Activated CD8-positive, alpha-beta T cell treated with anti-CD3 and anti-CD28 coated beads, Interleukin-2, amount 10 ng/mL, durations not matched to agents 7 days and 5 days (primary cell): ENCODE results near the gene ZNF609. TPM values are rescaled to one million over a fixed set of nuclear protein-coding genes. Genes with fewer than 3 reads are reported as not detected.
A peak's percentile ranks its signal among the peaks of the same experiment; 100 is the strongest.

Source experiments
- ATAC-seq: fragments of 150-1000 bp; cut with Tn5 transposase; one replicate; pipeline ENCODE4 v1.10.0; 2021; ENCODE audit warnings: moderate library complexity
- CTCF ChIA-PET: fragments of 350-600 bp; sonication (Branson Sonifier 250); formaldehyde crosslinking; loops from one replicate; lab custom pipeline; 2021; ENCODE audit warnings: antibody characterized with exemption; lab: Charles Lee
- POLR2A ChIA-PET: fragments of 350-600 bp; sonication (Branson Sonifier 250); formaldehyde crosslinking; loops from one replicate; lab custom pipeline; 2021; ENCODE audit warnings: antibody characterized with exemption; lab: Charles Lee
- DNase-seq: peaks from one replicate; pipeline ENCODE4 v3.0.0-alpha.2; 2020
- H3K27ac Mint-ChIP-seq: one replicate; pipeline ENCODE4 v1.8.0; 2021; ENCODE audit warnings: mild to moderate bottlenecking, mixed read lengths
- H3K27me3 Mint-ChIP-seq: one replicate; pipeline ENCODE4 v1.8.0; 2021; ENCODE audit warnings: low read depth, mixed read lengths
- H3K36me3 Mint-ChIP-seq: one replicate; pipeline ENCODE4 v1.8.0; 2021; ENCODE audit warnings: low read depth, mixed read lengths
- H3K4me1 Mint-ChIP-seq: one replicate; pipeline ENCODE4 v1.8.0; 2021; ENCODE audit warnings: low read depth, mixed read lengths
- H3K4me3 Mint-ChIP-seq: one replicate; pipeline ENCODE4 v1.8.0; 2021; ENCODE audit warnings: mild to moderate bottlenecking, mixed read lengths
- H3K9me3 Mint-ChIP-seq: one replicate; pipeline ENCODE4 v1.8.0; 2022; ENCODE audit warnings: mixed read lengths; ENCODE audit not compliant: insufficient read depth
- total RNA-seq, 2 experiments: library from RNA; stranded (reverse); gene quantifications; one replicate each; pipeline ENCODE4 v1.2.3, GENCODE V29; 2021

The ZNF609 gene
- total RNA-seq, 2 experiments from 2014 or later, result 39.9 to 40.5 TPM

DNA sequence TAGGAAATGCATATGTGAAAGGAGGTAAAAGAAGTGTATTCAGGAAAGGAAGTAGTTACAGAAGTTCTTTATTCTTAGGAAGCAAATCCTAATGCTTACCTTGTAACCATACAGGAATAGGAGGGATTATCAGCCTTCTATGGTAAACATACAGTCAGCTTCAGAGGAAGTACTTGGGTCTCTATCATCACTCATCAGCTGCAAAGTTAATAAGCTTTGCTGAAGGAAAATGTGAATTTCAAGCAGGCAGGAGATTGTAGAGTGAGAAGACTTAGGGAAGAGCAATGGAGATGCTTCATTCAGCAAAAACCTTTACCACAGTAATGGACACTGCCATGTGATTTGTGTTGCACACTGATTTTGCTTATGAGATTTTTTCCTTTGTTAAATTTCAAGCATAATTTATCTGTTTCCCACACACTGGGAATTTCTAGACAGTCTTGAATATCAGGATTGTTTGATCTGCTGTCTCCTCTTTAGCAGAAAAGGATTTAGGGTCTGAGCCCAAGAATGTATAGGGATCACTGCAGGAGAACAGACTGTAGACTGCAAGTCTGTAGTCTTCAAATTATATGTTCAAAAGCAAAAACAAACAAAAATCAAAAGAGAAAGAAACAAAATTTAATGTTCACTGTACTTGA, 150.8 kb downstream of the ZNF609 start:
- H3K9me3 Mint-ChIP-seq, result no peaks in the 10 kb centered on the region
- H3K4me1 Mint-ChIP-seq, result peaks cover 27% of the 10 kb centered on the region
- POLR2A ChIA-PET, result no interaction called here
- no peak for DNase-seq
- CTCF ChIA-PET, result interaction anchor here (1.0 kb wide), 1 partner anchor 42 kb away, joined by 4 read pairs; no protein-coding TSS in a partner anchor
- H3K27me3 Mint-ChIP-seq, result no peaks in the 10 kb centered on the region
- H3K36me3 Mint-ChIP-seq, result peaks cover 3% of the 10 kb centered on the region
- H3K27ac Mint-ChIP-seq, result peak overlapping the region; percentile 14
- ATAC-seq, result no peak
- H3K4me3 Mint-ChIP-seq, result no peak overlapping the region

DNA sequence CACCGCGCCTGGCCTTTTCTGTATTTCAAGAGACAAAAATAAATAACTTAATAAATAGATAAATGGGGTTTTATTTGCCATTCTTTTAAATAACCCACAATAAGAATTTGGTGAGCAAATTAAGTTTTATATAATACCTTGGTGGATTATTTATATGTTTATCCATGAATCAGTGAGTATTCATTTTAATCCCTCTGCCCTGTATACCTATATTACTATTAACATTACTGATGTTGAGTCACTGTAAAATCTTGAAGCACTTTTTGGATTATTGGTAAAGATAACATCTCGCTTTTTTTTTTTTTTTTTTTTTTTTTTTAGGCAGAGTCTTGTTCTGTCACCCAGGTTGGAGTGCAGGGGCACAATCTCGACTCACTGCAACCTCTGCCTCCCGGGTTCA, 154.1 kb downstream of the ZNF609 start:
- Mint-ChIP-seq H3K27ac (no peak overlapping the region), H3K36me3 (peaks cover 3% of the 10 kb centered on the region), H3K4me3 (no peak overlapping the region), H3K9me3 (no peaks in the 10 kb centered on the region), H3K4me1 (peaks cover 44% of the 10 kb centered on the region), H3K27me3 (no peaks in the 10 kb centered on the region)
- ChIA-PET CTCF (interaction anchor here (0.9 kb wide), 1 partner anchor 187 kb away, joined by 3 read pairs; no protein-coding TSS in a partner anchor), POLR2A (no interaction called here)
- DNase-seq (no peak), ATAC-seq (no peak)

DNA sequence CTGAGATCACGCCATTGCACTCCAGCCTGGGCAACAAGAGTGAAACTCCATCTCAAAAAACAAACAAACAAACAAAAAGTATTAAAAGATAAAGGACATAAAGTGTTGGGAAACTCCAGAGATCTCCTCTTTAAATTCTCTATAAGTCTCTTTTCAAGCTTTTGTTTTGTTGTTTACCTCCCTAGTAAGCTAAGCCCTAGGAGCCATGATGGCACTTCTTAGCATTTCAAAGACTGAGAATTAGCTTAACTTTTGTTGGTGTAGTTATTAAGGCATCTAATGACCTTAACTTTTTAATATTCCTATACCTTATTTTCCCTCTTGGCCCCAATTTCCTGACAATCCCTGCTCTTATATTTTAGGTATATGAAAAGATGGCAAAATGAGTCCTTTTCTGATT, 157.3 kb downstream of the ZNF609 start:
- POLR2A ChIA-PET, result interaction anchor here (0.6 kb wide), 1 partner anchor 27 kb away, joined by 3 read pairs; no protein-coding TSS in a partner anchor
- peaks cover 65% of the 10 kb centered on the region for H3K4me1 Mint-ChIP-seq
- CTCF ChIA-PET, result interaction anchor here (0.6 to 0.8 kb wide), 2 partner anchors 28 to 206 kb away, joined by 3 to 4 read pairs; no protein-coding TSS in a partner anchor
- ATAC-seq (no peak), DNase-seq (no peak)
- H3K27me3 Mint-ChIP-seq, result no peaks in the 10 kb centered on the region
- no peaks in the 10 kb centered on the region for H3K9me3 Mint-ChIP-seq
- H3K27ac Mint-ChIP-seq, result no peak overlapping the region
- H3K4me3 Mint-ChIP-seq, result no peak overlapping the region
- H3K36me3 Mint-ChIP-seq, result peaks cover 6% of the 10 kb centered on the region

DNA sequence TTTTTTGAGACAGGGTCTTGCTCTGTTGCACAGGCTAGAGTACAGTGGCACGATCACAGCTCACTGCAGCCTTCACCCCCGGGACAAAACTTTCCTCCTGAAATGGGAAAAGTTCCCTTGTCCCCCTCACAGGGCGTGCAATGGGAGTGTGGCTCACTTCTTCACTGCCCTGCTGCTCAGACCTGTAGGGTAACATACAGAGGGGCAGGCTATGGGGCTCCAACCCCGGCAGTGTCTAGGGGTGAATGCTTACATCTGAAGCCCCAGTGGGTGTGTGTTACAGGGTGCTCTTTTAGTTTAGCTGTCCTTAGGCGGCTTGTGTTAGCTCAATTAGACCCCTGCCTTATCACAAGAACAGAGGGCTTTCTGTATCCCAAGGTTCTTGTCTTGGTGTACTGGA, 157.8 kb downstream of the ZNF609 start:
- no peak for ATAC-seq
- H3K4me3 Mint-ChIP-seq, result no peak overlapping the region
- POLR2A ChIA-PET, result interaction anchor here (0.6 kb wide), 2 partner anchors 26 to 378 kb away, joined by 3 read pairs; no protein-coding TSS in a partner anchor
- H3K9me3 Mint-ChIP-seq, result no peaks in the 10 kb centered on the region
- no peaks in the 10 kb centered on the region for H3K27me3 Mint-ChIP-seq
- DNase-seq, result no peak
- CTCF ChIA-PET, result interaction anchor here (0.8 kb wide), 1 partner anchor 29 kb away, joined by 4 read pairs; no protein-coding TSS in a partner anchor
- no peak overlapping the region for H3K27ac Mint-ChIP-seq
- H3K4me1 Mint-ChIP-seq, result peaks cover 67% of the 10 kb centered on the region
- peaks cover 7% of the 10 kb centered on the region for H3K36me3 Mint-ChIP-seq

DNA sequence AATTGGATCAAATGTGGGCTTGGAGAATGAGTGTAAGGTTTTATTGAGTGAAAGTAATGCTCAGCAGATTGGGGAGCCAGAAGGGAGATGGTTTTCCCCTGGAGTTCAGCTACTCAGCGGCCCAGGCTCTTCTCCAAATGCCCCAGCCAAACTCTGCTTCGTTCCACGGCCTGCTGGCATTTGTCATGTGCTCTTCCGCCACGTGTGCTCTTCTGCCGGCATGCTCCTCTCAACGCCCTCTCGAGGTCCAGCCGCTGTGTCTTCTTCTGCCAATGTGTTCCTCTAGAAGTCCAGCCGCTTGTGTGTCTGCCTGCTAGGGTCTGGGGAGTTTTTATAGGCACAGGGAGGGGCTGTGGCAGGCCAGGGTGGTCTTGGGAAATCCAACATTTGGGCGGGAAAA, 158.2 kb downstream of the ZNF609 start:
- H3K27me3 Mint-ChIP-seq, result no peaks in the 10 kb centered on the region
- no peaks in the 10 kb centered on the region for H3K9me3 Mint-ChIP-seq
- ChIA-PET POLR2A (interaction anchor here (0.6 kb wide), 1 partner anchor 379 kb away, joined by 3 read pairs; no protein-coding TSS in a partner anchor), CTCF (interaction anchor here (0.6 to 1.9 kb wide), 2 partner anchors 21 to 29 kb away, joined by 3 to 4 read pairs; no protein-coding TSS in a partner anchor)
- peaks cover 11% of the 10 kb centered on the region for H3K36me3 Mint-ChIP-seq
- H3K4me3 Mint-ChIP-seq, result no peak overlapping the region
- DNase-seq (no peak), ATAC-seq (no peak)
- peaks cover 71% of the 10 kb centered on the region for H3K4me1 Mint-ChIP-seq
- H3K27ac Mint-ChIP-seq, result no peak overlapping the region

DNA sequence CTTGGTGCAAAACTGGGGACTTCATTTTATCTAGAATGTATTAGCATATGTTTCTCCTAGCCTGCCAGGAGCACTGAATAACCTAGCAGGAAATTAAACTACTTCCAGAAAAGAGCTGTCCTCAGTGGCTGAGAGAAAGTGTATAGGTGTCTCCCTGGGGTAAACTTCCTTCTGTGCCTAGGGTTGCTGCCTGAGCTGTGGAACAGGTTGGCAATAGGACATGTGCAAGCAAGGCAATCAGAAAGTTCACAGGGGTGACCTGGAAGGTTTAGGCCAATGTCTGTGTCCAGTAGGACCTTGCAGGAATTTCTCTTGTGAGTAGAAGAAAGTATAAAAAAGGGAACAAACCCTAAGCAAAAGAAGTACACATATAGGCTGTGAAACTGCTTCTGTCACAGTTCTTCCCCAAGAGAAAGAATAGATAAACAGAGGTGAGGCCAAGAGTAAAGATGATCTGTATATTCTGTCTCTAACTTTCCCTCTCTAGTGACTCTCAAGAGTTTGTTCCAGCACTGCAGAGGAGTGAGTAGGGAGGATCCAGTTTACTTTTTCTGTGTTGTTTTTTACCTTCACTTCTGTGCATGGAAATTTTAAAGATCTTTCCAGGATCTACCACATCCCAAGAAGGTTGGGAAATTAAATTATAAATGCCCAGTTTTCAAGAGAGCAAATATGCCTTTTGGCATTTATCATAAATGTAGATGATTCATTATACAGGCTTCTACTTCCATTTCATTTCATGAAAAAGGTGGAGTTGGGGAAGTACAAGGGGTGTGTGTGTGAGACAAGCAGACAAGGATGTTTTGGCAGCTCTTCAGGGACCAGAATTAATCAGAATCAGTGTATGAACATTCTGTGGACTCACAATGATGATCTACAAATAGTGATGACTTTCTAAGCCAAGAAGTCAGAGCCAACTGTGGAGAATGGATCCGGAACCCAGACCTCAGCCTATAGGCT, 159.8 kb downstream of the ZNF609 start:
- Mint-ChIP-seq H3K36me3 (peaks cover 18% of the 10 kb centered on the region), H3K27me3 (no peaks in the 10 kb centered on the region), H3K9me3 (no peaks in the 10 kb centered on the region), H3K27ac (peak overlapping the region; percentile 48), H3K4me1 (peaks cover 85% of the 10 kb centered on the region), H3K4me3 (no peak overlapping the region)
- CTCF ChIA-PET, result interaction anchor here (0.8 to 1.9 kb wide), 4 partner anchors 15 to 35 kb away, joined by 3 to 6 read pairs (median 4); no protein-coding TSS in a partner anchor
- no peak for ATAC-seq
- DNase-seq, result no peak
- POLR2A ChIA-PET, result interaction anchor here (1.0 kb wide), 1 partner anchor 14 kb away, joined by 4 read pairs; no protein-coding TSS in a partner anchor

DNA sequence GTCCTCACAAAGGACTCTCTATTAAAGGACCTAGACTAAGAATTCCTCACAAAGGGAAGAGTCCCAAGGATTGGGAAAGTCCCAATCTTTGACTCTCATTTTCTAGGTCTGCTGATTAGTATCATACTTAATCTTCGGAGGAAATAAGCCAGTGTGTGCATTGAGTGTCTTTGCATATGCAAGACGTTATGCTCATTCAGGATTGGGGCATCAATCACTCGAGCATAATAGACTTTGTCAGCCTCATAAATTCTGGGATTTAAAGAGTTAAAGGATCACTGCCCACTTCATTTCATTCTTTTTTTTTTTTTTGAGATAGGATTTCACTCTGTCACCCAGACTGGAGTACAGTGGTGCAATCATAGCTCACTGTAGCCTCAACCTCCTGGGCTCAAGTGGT, 160.7 kb downstream of the ZNF609 start:
- ChIA-PET POLR2A (interaction anchor here (1.0 kb wide), 1 partner anchor 13 kb away, joined by 4 read pairs; no protein-coding TSS in a partner anchor), CTCF (interaction anchor here (1.7 kb wide), 1 partner anchor 32 kb away, joined by 4 read pairs; no protein-coding TSS in a partner anchor)
- Mint-ChIP-seq H3K27ac (peak overlapping the region; percentile 95), H3K9me3 (no peaks in the 10 kb centered on the region), H3K4me3 (no peak overlapping the region), H3K36me3 (peaks cover 18% of the 10 kb centered on the region), H3K4me1 (peaks cover 83% of the 10 kb centered on the region), H3K27me3 (no peaks in the 10 kb centered on the region)
- DNase-seq (no peak), ATAC-seq (no peak)

DNA sequence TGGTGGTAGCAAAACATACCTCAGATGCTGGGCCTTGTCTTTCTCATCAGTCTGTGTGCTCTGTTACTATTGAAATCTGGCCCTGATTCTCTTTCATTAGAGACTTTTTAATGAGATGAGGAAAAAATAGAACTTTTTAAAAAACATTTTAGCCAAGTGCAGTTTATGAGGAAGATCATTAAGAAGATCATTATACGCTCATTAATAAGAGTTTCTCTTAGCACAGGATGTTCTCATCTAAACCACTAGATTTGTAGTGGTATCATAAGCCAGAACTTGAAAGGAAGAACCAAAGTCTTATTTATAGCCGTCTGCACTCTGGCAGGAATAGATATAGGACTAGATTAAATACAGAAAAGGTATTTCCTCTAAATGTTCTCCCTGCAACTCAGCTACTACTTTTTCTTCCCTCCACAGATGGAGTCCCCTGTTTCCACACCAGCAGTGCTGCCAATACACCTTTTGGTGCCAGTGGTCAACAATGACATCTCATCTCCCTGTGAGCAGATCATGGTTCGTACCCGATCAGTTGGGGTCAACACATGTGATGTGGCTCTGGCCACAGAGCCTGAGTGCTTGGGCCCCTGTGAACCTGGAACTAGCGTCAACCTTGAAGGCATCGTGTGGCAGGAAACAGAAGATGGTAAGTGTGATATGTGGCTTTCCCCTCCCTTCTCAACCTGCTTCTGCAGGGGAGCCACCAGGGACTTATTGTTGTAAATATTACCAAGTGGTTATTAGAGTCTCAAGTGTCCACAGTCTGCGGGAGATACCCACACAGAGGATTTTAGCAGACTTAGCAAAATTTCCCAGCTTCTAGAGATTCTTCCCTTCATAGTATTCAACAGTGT, 162.3 kb downstream of the ZNF609 start:
- ChIA-PET CTCF (interaction anchor here (0.6 to 2.7 kb wide), 5 partner anchors 10 to 90 kb away, joined by 3 to 8 read pairs (median 3); no protein-coding TSS in a partner anchor), POLR2A (no interaction called here)
- Mint-ChIP-seq H3K27ac (peak overlapping the region; percentile 95), H3K4me3 (peak overlapping the region; percentile 60), H3K4me1 (peaks cover 93% of the 10 kb centered on the region), H3K27me3 (no peaks in the 10 kb centered on the region), H3K36me3 (peaks cover 25% of the 10 kb centered on the region), H3K9me3 (no peaks in the 10 kb centered on the region)
- peak; percentile 80 for DNase-seq
- peak; percentile 86 for ATAC-seq

DNA sequence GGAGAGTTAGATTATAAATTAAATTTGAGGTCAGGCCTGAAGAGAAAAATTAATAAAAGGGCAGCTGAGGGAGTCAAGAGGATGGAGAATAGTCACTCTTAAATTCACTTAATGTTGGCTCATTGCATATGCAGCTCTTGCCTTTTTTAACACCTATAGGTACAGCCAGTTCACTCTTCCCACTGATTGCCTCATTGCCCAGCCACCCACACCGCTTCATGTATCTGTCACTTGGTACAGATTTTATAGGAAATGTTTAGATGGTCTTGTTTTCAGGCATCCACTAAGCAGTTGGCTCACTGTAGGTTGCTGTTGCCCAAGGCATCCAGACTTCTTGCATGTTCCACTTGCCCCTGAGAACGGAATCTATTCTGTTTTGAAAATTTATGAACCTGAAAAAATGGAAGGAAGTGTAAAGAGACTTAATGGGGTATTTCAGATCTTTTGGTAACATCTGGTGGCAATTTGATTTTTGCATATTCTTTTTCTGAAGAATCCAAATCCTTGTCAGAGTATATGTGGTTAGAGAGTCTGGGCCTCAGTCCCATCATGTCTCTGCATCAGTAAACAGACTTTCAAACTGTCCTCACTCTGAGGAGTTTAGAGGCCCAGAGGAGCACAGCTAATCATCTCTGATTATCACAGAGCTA, 163.1 kb downstream of the ZNF609 start:
- Mint-ChIP-seq H3K27me3 (no peaks in the 10 kb centered on the region), H3K36me3 (peaks cover 25% of the 10 kb centered on the region), H3K4me3 (peak overlapping the region; percentile 60), H3K27ac (peak overlapping the region; percentile 95), H3K4me1 (peaks cover 87% of the 10 kb centered on the region), H3K9me3 (no peaks in the 10 kb centered on the region)
- ChIA-PET POLR2A (no interaction called here), CTCF (interaction anchor here (1.2 to 2.7 kb wide), 3 partner anchors 11 to 50 kb away, joined by 3 to 8 read pairs (median 3); no protein-coding TSS in a partner anchor)
- DNase-seq, result peak; percentile 28
- peak; percentile 10 for ATAC-seq

DNA sequence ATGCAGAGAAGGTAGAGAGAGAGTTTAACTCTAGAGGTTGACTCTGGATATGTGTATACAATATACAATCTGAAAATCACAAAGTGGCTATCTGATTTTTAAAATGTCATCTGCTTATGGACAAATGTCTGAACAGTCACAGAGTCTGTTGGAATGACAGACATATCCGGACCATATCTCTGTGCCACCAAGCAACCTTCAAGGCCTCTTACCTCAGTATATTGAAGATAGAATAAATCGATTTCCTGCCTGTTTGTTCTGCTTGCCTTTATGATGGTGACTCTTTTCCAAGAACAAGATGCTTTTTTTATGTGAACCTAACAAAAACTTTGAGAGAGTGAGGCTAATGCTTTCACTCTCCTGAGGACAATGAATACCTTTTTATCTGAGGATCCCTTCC, 163.9 kb downstream of the ZNF609 start:
- Mint-ChIP-seq H3K4me3 (peak overlapping the region; percentile 60), H3K9me3 (no peaks in the 10 kb centered on the region), H3K27me3 (no peaks in the 10 kb centered on the region), H3K4me1 (peaks cover 83% of the 10 kb centered on the region), H3K27ac (peak overlapping the region; percentile 95), H3K36me3 (peaks cover 30% of the 10 kb centered on the region)
- DNase-seq (no peak), ATAC-seq (peak; percentile 28)
- CTCF ChIA-PET, result interaction anchor here (1.4 to 2.7 kb wide), 2 partner anchors 10 to 49 kb away, joined by 3 to 8 read pairs; no protein-coding TSS in a partner anchor
- POLR2A ChIA-PET, result no interaction called here
